ENCODE measurements around the gene ENO3. TPM values are rescaled to one million over a fixed set of nuclear protein-coding genes. Genes with fewer than 3 reads are reported as not detected.

Gene ENO3
- 23.4 TPM for total RNA-seq (2021; ENCODE audit: unreplicated experiment)
- 45.8 TPM for polyA plus RNA-seq (2012; ENCODE audit: insufficient read length)
- percentile 57 among the genes with signal in this experiment for Bru-seq, nascent RNA
- BruChase-seq, experiment 1, labeled RNA remaining after a 2-hour chase, result percentile 69 among the genes with signal in this experiment
- percentile 66 among the genes with signal in this experiment for BruChase-seq, experiment 2, labeled RNA remaining after a 6-hour chase
- long read RNA-seq, partial matches to known transcripts, result 1 of 8 reads
- long read RNA-seq, other reads (novel, unspliced or antisense), result 5 of 8 reads

GRCh38 chr17:4950746-4951204, at the start of gene ENO3:
Gene ENO3 (plus strand): TSS chr17:4951119. CDS start chr17:4951830, 711 bp downstream.
- BruUV-seq (replicated peaks), result no TSS peak
- no peak for TF ChIP-seq TCF7L2 (IDR thresholded peaks at IDR 0.05; ENCODE audit: low read depth, low read length)
- TF ChIP-seq POLR2AphosphoS5 (IDR thresholded peaks at IDR 0.05; ENCODE audit: low read depth, low read length), result no peak
- TF ChIP-seq REST (IDR thresholded peaks at IDR 0.05; ENCODE audit: insufficient read depth in 1 of 2, low read depth in 2 of 2, low read length in 1 of 2), result no peak
- no peak for TF ChIP-seq SIN3A (IDR thresholded peaks at IDR 0.05; ENCODE audit: borderline replicate concordance, insufficient read depth, low read depth, low read length)
- TF ChIP-seq CTCF (IDR thresholded peaks at IDR 0.05), result no peak
- Histone ChIP-seq H3K4me1 (ENCODE audit: control insufficient read depth, insufficient read depth, low read length) (peaks cover 16% of the 10 kb centered on the region), H3K27me3 (ENCODE audit: control insufficient read depth, insufficient read depth, low read length) (no peaks in the 10 kb centered on the region), H3K36me3 (ENCODE audit: control insufficient read depth, insufficient read depth, low read length) (peaks cover 6% of the 10 kb centered on the region), H3K27ac (ENCODE audit: low read length) (peak within 1 kb of the TSS; percentile 94), H3K4me3 (ENCODE audit: low read depth in 2 of 2, low read length in 2 of 2) (peak within 1 kb of the TSS; percentile 51 to 67), H3K9me3 (ENCODE audit: control insufficient read depth, insufficient read depth, low read depth, low read length) (no peaks in the 10 kb centered on the region)
- DNase-seq (ENCODE audit: low read depth, low spot score) (no peak), ATAC-seq (no peak)
- POLR2A ChIA-PET, result no interaction called here
- CTCF ChIA-PET, result no interaction called here
- in situ Hi-C loops (cut with HindIII; ENCODE audit: low pct_unique_long_range_greater_than_20kb, low sequenced_read_pairs) (no loop called here), intact Hi-C loops (cut with micrococcal nuclease; ENCODE audit: unreplicated experiment) (no loop called here)

- DNase-seq (ENCODE audit: low read depth, low spot score), result no peak
- Histone ChIP-seq H3K27ac (ENCODE audit: low read length) (no peak overlapping the region), H3K9me3 (ENCODE audit: control insufficient read depth, insufficient read depth, low read depth, low read length) (no peaks in the 10 kb centered on the region), H3K36me3 (ENCODE audit: control insufficient read depth, insufficient read depth, low read length) (no peaks in the 10 kb centered on the region), H3K4me3 (ENCODE audit: low read depth in 2 of 2, low read length in 2 of 2) (no peak overlapping the region), H3K27me3 (ENCODE audit: control insufficient read depth, insufficient read depth, low read length) (no peaks in the 10 kb centered on the region), H3K4me1 (ENCODE audit: control insufficient read depth, insufficient read depth, low read length) (no peaks in the 10 kb centered on the region; the same call in 1 of the 2 replicates)
- no peak for TF ChIP-seq SIN3A (IDR thresholded peaks at IDR 0.05; ENCODE audit: borderline replicate concordance, insufficient read depth, low read depth, low read length)
- no peak for TF ChIP-seq TCF7L2 (IDR thresholded peaks at IDR 0.05; ENCODE audit: low read depth, low read length)
- no peak for TF ChIP-seq POLR2AphosphoS5 (IDR thresholded peaks at IDR 0.05; ENCODE audit: low read depth, low read length)
- no peak for TF ChIP-seq CTCF (IDR thresholded peaks at IDR 0.05)
- in situ Hi-C loops (cut with HindIII; ENCODE audit: low pct_unique_long_range_greater_than_20kb, low sequenced_read_pairs), result no loop called here
- ATAC-seq, result no peak; the same call in 1 of the 2 replicates
- CTCF ChIA-PET, result no interaction called here
- BruUV-seq (replicated peaks), result no TSS peak
- intact Hi-C loops (cut with micrococcal nuclease; ENCODE audit: unreplicated experiment), result no loop called here
- POLR2A ChIA-PET, result no interaction called here
Measured at GRCh38 chr17:4901648-4902344, 49.1 kb upstream of the ENO3 start.

All from Panc1 (cell line).